GM21737 (cell line): Measurements from ENCODE around the gene TTI1.

Experiments
- ATAC-seq: cut with Tn5 transposase; IDR thresholded peaks from one replicate; pipeline ENCODE4 v1.9.1; 2021; ENCODE audit warnings: mild to moderate bottlenecking, moderate library complexity; ENCODE audit not compliant: unreplicated experiment

TTI1 gene

GRCh38 chr20:37939701-37940560 is 93.3 kb downstream of the TTI1 start:
- no peak for ATAC-seq

- no peak for ATAC-seq
These were observed 94.3 kb downstream of the TTI1 start for GRCh38 chr20:37938954-37939353.

- no peak for ATAC-seq
These were observed 95.0 kb downstream of the TTI1 start for GRCh38 chr20:37938181-37938750.

GRCh38 chr20:37937686-37938085 is 95.6 kb downstream of the TTI1 start:
- ATAC-seq = no peak

GRCh38 chr20:37936451-37936850 is 96.8 kb downstream of the TTI1 start:
- no peak for ATAC-seq

- no peak for ATAC-seq
These were observed 97.2 kb downstream of the TTI1 start for GRCh38 chr20:37936041-37936440.

GRCh38 chr20:37935435-37935834 is 97.8 kb downstream of the TTI1 start:
- ATAC-seq = no peak

GRCh38 chr20:37934634-37935375 is 98.5 kb downstream of the TTI1 start:
- ATAC-seq = no peak

GRCh38 chr20:37933786-37934633 is 99.2 kb downstream of the TTI1 start:
- no peak for ATAC-seq
